Activated T-helper 2 cell treated with anti-CD3 and anti-CD28 coated beads, Interferon-gamma antibody, Interleukin-2, Interleukin-4, amounts not matched to agents 10 μg/mL and 5 μg/mL and 100 μg/mL, durations not matched to agents 14 hours and 24 hours and 36 hours (primary cell): ENCODE results near the gene ACAA2. TPM values are rescaled to one million over a fixed set of nuclear protein-coding genes. Genes with fewer than 3 reads are reported as not detected.
"Not testable (repeated sequence)": the region's sequence is repeated elsewhere in the genome, so short reads cannot be mapped to it uniquely, and the experiment has no call there.

Experiments
- DNase-seq: peaks from one replicate; pipeline ENCODE4 v3.0.0; 2021; ENCODE audit warnings: low spot score
- H3K27ac Mint-ChIP-seq: one replicate; pipeline ENCODE4 v1.8.0; 2021; ENCODE audit warnings: mixed read lengths
- H3K27me3 Mint-ChIP-seq: one replicate; pipeline ENCODE4 v1.8.0; 2021; ENCODE audit warnings: low read depth, mixed read lengths
- H3K36me3 Mint-ChIP-seq: one replicate; pipeline ENCODE4 v1.8.0; 2021; ENCODE audit warnings: low read depth, mixed read lengths
- H3K4me1 Mint-ChIP-seq: one replicate; pipeline ENCODE4 v1.8.0; 2021; ENCODE audit warnings: low read depth, mixed read lengths
- H3K4me3 Mint-ChIP-seq: one replicate; pipeline ENCODE4 v1.8.0; 2021; ENCODE audit warnings: low read depth, mild to moderate bottlenecking, moderate library complexity, mixed read lengths
- H3K9me3 Mint-ChIP-seq: one replicate; pipeline ENCODE4 v1.8.0; 2021; ENCODE audit warnings: mixed read lengths
- intact Hi-C: fragments of 100-400 bp; cut with micrococcal nuclease; formaldehyde crosslinking; loops from one replicate; pipeline ENCODE4 v1.15.1; 2023
- total RNA-seq: library from RNA; stranded (reverse); gene quantifications from 2 replicates; pipeline ENCODE4 v1.2.3, GENCODE V29; 2022

Gene ACAA2
- total RNA-seq, 1 donor from 2014 or later = 85.7 TPM

DNA sequence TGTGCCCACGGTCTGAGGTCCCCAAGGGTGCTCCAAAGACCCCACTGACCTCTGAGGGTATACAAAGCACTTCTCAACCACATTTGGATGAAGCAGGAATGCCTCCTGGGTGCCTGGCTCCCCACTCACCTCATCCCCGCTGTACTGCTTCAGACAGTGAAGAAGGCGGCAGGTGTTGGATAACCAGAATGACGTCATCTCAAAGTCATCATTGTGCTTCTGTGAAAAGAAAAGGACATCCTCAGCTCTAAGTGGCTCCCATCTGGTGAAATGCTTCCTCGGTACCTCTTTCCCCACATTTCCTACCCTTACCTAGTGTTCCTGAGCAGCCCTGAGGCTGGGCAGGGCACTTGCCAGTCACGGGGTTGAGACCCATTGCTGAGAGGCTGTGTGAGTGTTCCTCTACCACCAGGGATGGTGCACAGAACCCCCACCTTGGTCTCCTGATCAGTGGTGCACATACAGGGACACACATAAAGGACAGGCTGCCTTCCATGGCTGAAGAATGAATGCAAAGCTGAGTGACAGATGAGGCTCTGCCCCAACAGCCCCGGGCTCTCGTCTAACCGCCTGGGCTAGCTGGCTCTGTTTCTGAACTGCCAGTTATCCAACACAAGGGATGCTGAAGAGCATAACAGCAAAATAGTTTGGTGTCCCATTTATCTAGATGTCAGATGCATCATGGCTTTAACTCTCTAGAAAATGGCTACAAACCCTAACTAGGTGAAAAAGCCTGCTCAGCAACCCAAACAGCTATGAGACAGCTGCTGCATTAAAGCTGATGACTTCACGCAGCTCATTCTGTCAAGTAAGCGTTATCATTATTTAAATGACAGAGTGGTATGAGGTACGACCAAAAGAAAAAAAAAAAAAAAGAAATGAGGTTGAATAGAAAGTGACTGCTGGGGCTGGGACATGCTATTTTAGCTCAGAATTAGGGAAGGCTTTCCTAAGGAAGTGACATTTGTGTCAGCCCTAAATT, 28.2 kb upstream of the ACAA2 start:
- H3K9me3 Mint-ChIP-seq = no peaks in the 10 kb centered on the region
- intact Hi-C loops = no loop called here

DNA sequence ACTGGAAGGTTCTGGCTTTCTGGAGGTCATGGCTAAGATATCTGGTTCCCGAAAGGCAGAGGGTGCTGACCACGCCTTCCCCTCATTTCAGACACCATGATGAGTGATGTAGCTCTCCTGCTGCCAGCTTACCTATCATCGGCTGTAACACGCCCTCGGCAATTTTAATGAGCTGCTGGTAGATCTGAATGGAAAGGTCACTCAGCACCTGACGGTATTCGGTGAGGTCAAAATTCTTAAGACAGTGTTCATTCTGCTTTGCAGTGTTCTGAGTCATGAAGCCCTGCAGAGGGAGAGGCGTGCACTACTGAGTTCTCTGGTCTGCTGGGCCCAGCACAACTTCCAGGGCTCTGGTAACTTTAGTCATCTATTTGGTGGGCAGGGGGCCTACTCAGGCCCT, 25.7 kb upstream of the ACAA2 start:
- H3K4me1 Mint-ChIP-seq = no peaks in the 10 kb centered on the region
- DNase-seq = no peak
- no peak overlapping the region for H3K27ac Mint-ChIP-seq
- H3K36me3 Mint-ChIP-seq = no peaks in the 10 kb centered on the region
- no peaks in the 10 kb centered on the region for H3K9me3 Mint-ChIP-seq
- no peaks in the 10 kb centered on the region for H3K27me3 Mint-ChIP-seq
- H3K4me3 Mint-ChIP-seq = no peak overlapping the region
- intact Hi-C loops = no loop called here

More for the DNA sequence above, 28.2 kb upstream of the ACAA2 start:
- H3K4me1 Mint-ChIP-seq = no peaks in the 10 kb centered on the region
- no peak overlapping the region for H3K4me3 Mint-ChIP-seq
- DNase-seq = no peak
- no peak overlapping the region for H3K27ac Mint-ChIP-seq
- H3K36me3 Mint-ChIP-seq = no peaks in the 10 kb centered on the region
- H3K27me3 Mint-ChIP-seq = no peaks in the 10 kb centered on the region

DNA sequence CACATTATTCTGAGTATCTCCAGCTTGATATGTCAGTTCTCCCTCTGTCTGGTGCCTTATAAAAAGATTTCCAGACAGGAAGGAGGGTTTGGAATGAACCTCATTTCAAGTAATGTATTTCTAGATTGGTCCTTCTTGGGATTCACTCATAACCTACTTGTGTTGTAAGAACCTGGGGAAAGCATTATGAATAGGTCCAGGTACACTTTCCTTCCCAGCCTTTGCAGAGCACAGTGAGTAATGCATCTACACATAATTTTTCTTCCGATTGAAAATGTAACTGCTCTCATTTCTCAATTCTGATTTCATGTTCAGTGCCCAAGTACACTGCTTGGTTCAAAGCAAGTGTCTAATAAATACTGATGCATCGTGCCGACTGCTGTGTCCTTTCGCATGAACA, 25.0 kb upstream of the ACAA2 start:
- no peak overlapping the region for H3K4me3 Mint-ChIP-seq
- H3K4me1 Mint-ChIP-seq = no peaks in the 10 kb centered on the region
- no peak overlapping the region for H3K27ac Mint-ChIP-seq
- no peak for DNase-seq
- intact Hi-C loops = no loop called here
- H3K27me3 Mint-ChIP-seq = no peaks in the 10 kb centered on the region
- no peaks in the 10 kb centered on the region for H3K9me3 Mint-ChIP-seq
- H3K36me3 Mint-ChIP-seq = no peaks in the 10 kb centered on the region

DNA sequence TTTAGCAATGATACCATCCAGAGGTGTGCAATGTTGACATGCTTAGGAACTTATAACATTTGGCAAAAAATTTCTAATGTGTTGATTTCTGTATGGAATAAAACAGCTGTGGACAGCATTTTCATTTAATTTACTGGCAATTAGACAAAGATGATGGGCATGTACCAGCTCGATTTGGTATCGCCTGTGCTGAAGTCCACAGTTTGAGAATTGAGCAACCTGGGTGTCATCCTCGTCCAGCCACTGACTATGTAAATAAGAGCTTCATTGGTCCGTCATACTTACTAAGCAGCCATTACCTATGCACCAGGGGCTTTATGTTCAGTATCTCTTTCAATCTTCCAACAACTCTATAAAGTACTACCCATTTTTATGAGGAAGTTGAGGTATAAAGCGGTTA, 24.6 kb upstream of the ACAA2 start:
- intact Hi-C loops = no loop called here
- no peaks in the 10 kb centered on the region for H3K9me3 Mint-ChIP-seq
- no peaks in the 10 kb centered on the region for H3K4me1 Mint-ChIP-seq

DNA sequence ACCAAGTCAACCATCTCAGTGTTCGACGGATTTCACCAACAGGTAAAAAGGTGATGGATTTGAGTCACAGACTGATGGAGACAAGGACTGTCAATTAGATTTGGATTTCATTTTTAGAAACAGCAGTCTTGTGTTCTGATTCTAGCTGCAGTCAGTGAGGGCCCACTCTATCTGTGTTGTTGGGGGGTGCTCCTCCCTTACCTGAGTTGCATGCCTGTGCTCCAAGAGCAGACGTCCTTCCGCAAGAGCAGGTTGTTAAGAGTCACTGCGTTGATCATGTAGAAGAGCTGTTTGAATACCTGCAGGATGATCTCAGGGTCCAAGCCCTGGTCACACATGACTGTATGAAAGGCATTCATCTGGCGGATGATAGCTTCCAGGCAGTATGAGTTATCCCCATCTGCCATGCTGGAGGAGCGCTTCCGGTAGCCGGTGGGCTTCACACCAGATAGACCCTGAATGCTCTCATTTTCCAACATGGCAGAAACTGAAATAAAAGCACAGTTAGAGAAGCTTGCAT, 24.0 kb upstream of the ACAA2 start:
- H3K9me3 Mint-ChIP-seq, intact Hi-C loops, H3K27me3 Mint-ChIP-seq, DNase-seq, H3K36me3 Mint-ChIP-seq, H3K27ac Mint-ChIP-seq, H3K4me3 Mint-ChIP-seq, H3K4me1 Mint-ChIP-seq: not testable (repeated sequence)

More for the DNA sequence above, 24.6 kb upstream of the ACAA2 start:
- no peaks in the 10 kb centered on the region for H3K27me3 Mint-ChIP-seq
- H3K4me3 Mint-ChIP-seq = no peak overlapping the region
- DNase-seq = no peak
- no peak overlapping the region for H3K27ac Mint-ChIP-seq
- H3K36me3 Mint-ChIP-seq = no peaks in the 10 kb centered on the region

DNA sequence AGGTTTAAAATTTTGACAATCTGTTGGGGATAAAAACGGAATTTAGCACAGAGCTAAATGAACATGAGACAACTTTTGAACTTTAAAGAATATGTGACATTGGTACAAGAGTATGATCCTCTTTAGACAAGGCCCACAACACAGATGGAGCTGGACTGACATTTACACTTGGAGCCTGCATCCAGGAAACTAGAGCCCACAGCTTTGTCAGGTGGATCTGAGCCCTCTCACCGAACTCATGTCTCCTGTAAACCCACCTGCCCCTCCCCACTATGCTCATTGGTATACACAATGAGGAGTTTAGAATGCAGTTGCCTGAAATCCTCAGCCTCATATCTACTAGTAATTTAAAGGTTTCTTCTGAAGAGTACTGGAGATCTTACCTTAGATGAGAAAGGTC, 22.1 kb upstream of the ACAA2 start:
- H3K27me3 Mint-ChIP-seq = peaks cover 2% of the 10 kb centered on the region
- no peak overlapping the region for H3K27ac Mint-ChIP-seq
- DNase-seq = no peak
- H3K4me1 Mint-ChIP-seq = no peaks in the 10 kb centered on the region
- no peaks in the 10 kb centered on the region for H3K9me3 Mint-ChIP-seq
- intact Hi-C loops = no loop called here
- H3K4me3 Mint-ChIP-seq = no peak overlapping the region
- no peaks in the 10 kb centered on the region for H3K36me3 Mint-ChIP-seq

DNA sequence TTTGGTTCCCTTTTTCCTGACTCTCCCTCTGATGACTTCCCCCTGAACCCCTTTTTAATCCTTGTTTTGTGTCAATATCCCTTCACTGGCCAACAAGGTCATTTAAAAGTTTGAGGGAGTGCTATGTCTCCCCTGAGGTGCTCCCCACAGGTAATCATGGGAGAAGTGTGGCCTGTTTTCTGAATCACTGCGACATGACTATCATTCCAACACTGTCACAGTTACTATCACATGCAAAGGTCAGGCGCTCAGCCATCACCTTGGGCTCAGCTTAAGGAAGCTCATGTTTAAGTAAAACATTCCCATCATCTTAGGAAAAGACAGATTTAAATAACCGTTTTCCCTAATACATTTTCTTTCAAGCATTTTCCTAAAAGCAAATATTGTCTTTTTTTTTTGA, 20.9 kb upstream of the ACAA2 start:
- Mint-ChIP-seq H3K36me3 (no peaks in the 10 kb centered on the region), H3K4me1 (peaks cover 2% of the 10 kb centered on the region), H3K4me3 (no peak overlapping the region), H3K9me3 (peaks cover 4% of the 10 kb centered on the region), H3K27me3 (peaks cover 2% of the 10 kb centered on the region), H3K27ac (no peak overlapping the region)
- no peak for DNase-seq
- intact Hi-C loops = no loop called here

DNA sequence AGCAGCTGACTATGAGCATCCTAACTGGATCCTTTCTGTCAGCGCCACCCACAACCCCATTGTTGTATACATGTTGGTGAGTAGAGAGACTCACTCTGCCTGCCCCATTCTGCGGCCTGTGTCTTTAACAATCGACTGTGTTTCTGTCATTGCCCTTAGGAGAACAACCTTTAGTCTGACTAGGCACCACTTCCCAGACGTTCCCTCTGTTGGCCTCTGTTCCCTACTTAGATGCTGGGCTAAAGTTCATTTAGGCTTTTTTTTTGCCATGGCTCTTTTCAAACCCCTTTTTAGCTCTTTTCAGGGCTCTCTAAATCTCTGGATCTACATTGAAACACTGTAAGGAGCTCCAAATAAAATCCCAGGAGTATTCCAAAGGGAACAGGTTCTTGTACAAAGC, 20.5 kb upstream of the ACAA2 start:
- Mint-ChIP-seq H3K4me3 (no peak overlapping the region), H3K27ac (no peak overlapping the region), H3K4me1 (peaks cover 2% of the 10 kb centered on the region), H3K9me3 (peaks cover 9% of the 10 kb centered on the region), H3K27me3 (peaks cover 2% of the 10 kb centered on the region), H3K36me3 (no peaks in the 10 kb centered on the region)
- intact Hi-C loops = no loop called here
- no peak for DNase-seq

DNA sequence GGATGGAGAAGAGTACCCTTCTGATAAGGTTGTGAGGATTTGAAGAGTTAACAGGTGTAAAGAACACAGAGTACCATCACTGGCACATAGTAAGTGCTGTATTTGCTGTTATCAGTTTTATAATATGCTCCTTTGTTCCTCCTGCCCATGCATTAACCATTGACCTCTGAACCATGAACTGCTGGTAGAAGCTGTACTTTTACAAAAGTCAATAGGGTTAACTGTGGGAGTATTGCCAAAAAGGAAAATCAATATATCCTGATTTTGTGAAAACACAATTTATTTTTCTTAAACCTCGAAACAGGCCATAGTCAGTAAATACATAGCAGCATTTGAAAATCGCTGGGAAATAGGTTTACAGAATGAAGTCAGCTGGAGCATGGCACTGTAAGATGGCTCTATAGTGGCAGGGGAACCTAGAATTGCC, 18.9 kb upstream of the ACAA2 start:
- H3K36me3 Mint-ChIP-seq = peaks cover 11% of the 10 kb centered on the region
- DNase-seq = no peak
- intact Hi-C loops = no loop called here
- peaks cover 4% of the 10 kb centered on the region for H3K27me3 Mint-ChIP-seq
- H3K4me1 Mint-ChIP-seq = peaks cover 2% of the 10 kb centered on the region
- H3K4me3 Mint-ChIP-seq = no peak overlapping the region
- H3K27ac Mint-ChIP-seq = no peak overlapping the region
- peaks cover 25% of the 10 kb centered on the region for H3K9me3 Mint-ChIP-seq

DNA sequence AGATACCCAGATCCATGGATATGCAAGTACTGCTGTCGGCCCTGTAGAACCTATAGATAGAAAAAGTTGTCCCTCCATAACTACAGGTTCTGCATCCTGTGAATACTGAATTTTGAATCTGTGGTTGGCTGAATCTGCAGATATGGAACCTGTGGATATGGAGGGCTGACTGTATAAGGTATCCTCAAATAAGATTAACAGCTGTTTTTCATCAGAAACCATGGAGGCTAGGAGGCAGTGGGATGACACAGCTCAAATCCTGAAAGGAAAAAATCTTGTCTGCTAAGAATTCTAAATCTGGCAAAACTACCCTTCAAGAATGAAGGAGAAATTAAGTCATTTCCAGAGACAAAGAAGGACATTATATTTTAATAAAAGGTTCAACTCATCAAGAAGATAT, 14.7 kb upstream of the ACAA2 start:
- no peak for DNase-seq
- H3K27ac Mint-ChIP-seq = no peak overlapping the region
- H3K36me3 Mint-ChIP-seq = peaks cover 37% of the 10 kb centered on the region
- peaks cover 4% of the 10 kb centered on the region for H3K27me3 Mint-ChIP-seq
- peaks cover 36% of the 10 kb centered on the region for H3K9me3 Mint-ChIP-seq
- intact Hi-C loops = no loop called here
- peaks cover 6% of the 10 kb centered on the region for H3K4me1 Mint-ChIP-seq
- H3K4me3 Mint-ChIP-seq = no peak overlapping the region

DNA sequence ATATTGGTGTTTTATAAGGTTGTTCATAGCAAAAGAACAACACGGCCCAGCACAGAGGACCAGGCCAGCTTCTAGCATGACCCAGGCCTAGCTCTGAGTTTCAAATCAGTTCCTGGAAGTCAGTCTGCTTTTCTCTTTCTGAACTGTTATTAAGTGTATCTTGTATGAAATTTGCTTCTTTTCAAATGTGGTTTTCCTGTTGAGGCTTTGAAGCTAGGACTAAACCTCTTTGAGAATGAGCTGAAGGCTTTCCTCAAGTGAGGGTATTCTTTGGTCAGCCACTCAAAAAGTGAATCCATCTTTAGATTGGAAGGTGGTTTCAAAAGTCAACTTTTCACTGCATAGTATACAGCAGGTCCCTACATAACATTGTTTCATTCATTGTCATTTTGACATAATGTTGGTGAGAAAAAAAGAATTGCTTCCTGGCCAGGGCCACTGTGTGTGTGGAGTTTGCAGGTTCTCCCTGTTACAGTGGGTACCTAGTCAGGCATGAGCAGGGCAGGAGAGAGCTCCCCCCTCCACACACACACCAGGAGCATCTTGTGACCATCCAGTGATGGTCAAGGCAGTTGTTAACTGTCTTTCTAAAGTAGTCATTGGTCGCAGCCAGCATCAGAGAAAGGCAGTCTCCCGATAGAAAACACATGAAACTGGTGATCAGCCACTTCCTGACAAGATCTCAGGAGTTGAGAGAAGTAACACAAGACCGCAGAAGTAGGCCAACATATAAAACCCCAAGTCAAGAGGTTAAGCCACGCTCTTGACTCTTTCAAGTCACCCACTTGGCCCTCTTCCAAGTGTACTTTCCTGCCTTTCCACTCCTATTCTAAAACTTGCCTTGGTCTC, 6.7 kb upstream of the ACAA2 start:
- Mint-ChIP-seq H3K36me3 (peaks cover 56% of the 10 kb centered on the region), H3K27ac (peak overlapping the region; percentile 87), H3K4me1 (peaks cover 64% of the 10 kb centered on the region), H3K9me3 (no peaks in the 10 kb centered on the region), H3K4me3 (peak overlapping the region; percentile 55), H3K27me3 (no peaks in the 10 kb centered on the region)
- intact Hi-C loops = loop anchor here (2.0 to 10.0 kb wide), 3 partner anchors 97 to 655 kb away; partner anchors contain the start of genes CXXC1 and MBD1
- DNase-seq = peak; percentile 47

DNA sequence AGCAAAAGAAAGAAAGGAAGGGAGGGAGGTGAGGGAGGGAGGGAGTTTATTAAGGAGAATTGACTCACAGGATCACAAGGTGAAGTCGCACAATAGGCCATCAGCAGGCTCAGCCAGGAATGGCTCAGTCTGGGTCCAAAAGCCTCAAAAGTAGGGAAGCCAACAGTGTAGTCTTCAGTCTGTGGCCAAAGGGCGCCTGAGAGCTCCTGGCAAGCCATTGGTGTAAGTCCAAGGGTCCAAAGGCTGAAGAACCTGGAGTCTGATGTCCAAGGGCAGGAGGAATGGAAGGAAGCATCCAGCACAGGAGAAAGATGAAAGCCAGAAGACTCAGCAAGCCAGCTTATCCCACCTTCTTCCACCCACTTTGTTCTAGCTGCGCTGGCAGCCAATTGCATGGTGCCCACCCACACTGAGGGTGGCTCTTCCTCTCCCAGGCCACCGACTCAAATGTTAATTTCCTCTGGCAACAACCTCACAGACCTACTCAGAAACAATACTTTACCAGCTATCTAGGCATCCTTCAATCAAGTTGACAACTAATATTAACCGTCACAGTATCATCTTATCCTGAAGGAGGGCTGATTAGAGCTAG, 5.8 kb upstream of the ACAA2 start:
- no peaks in the 10 kb centered on the region for H3K9me3 Mint-ChIP-seq
- intact Hi-C loops = loop anchor here (10.0 kb wide), 2 partner anchors 466 to 654 kb away; partner anchors contain the start of genes CXXC1 and MBD1
- H3K4me3 Mint-ChIP-seq = peak overlapping the region; percentile 55
- peaks cover 66% of the 10 kb centered on the region for H3K4me1 Mint-ChIP-seq
- peaks cover 55% of the 10 kb centered on the region for H3K36me3 Mint-ChIP-seq
- H3K27me3 Mint-ChIP-seq = no peaks in the 10 kb centered on the region
- DNase-seq = no peak
- H3K27ac Mint-ChIP-seq = peak overlapping the region; percentile 87
